GM19328 (cell line): ENCODE results near the gene ACTR5.
"Not testable (repeated sequence)": the region's sequence is repeated elsewhere in the genome, so short reads cannot be mapped to it uniquely, and the experiment has no call there.

Experiments
- ATAC-seq: cut with Tn5 transposase; IDR thresholded peaks from one replicate; pipeline ENCODE4 v1.9.1; 2021; ENCODE audit warnings: mild to moderate bottlenecking, moderate library complexity; ENCODE audit not compliant: unreplicated experiment

The ACTR5 gene

GRCh38 chr20:38804682-38805501 lies 56.6 kb downstream of the ACTR5 start:
- ATAC-seq, result no peak

- ATAC-seq, result peak; percentile 55
Measured at GRCh38 chr20:38805502-38805957, 57.3 kb downstream of the ACTR5 start, which contains the start of gene PPP1R16B. PPP1R16B (plus strand) TSS chr20:38805697; CDS start chr20:38835926, 30,229 bp downstream.

GRCh38 chr20:38805958-38806854 lies 57.9 kb downstream of the ACTR5 start:
- no peak for ATAC-seq

GRCh38 chr20:38806855-38807655 lies 58.8 kb downstream of the ACTR5 start:
- ATAC-seq, result no peak

GRCh38 chr20:38809942-38810341 lies 61.7 kb downstream of the ACTR5 start:
- no peak for ATAC-seq

- ATAC-seq, result no peak
Measured at GRCh38 chr20:38810926-38811630, 62.8 kb downstream of the ACTR5 start.

GRCh38 chr20:38811769-38812168 lies 63.5 kb downstream of the ACTR5 start:
- ATAC-seq, result no peak

GRCh38 chr20:38812182-38812581 lies 63.9 kb downstream of the ACTR5 start:
- no peak for ATAC-seq

GRCh38 chr20:38812709-38813573 lies 64.7 kb downstream of the ACTR5 start:
- ATAC-seq, result no peak

- ATAC-seq, result not testable (repeated sequence)
Measured at GRCh38 chr20:38813574-38813962, 65.3 kb downstream of the ACTR5 start.

- no peak for ATAC-seq
Measured at GRCh38 chr20:38815446-38815845, 67.2 kb downstream of the ACTR5 start.

GRCh38 chr20:38818113-38819065 lies 70.1 kb downstream of the ACTR5 start:
- no peak for ATAC-seq
